ENCODE data around the gene DEPDC1.

DEPDC1 gene

DNA sequence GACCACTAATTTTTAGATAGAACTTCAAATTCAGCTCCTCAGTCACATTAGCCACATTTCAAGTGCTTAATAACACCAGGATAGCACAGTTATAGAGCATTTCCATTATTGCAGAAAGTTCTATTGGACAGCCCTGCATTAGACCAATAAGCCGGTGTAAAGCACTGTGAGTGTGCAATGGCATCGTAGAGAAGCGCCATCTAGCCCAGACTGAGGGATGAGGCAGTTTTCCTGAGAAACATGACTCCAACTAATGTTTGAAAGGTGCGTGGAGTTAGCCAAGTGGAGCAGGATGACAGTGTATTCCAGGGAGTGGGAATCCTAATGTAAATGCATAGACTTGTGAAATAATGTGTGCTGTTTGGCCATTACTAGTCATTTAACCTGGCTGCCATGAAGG, 54.9 kb downstream of the DEPDC1 start:
- TF ChIP-seq, protein P1, sequence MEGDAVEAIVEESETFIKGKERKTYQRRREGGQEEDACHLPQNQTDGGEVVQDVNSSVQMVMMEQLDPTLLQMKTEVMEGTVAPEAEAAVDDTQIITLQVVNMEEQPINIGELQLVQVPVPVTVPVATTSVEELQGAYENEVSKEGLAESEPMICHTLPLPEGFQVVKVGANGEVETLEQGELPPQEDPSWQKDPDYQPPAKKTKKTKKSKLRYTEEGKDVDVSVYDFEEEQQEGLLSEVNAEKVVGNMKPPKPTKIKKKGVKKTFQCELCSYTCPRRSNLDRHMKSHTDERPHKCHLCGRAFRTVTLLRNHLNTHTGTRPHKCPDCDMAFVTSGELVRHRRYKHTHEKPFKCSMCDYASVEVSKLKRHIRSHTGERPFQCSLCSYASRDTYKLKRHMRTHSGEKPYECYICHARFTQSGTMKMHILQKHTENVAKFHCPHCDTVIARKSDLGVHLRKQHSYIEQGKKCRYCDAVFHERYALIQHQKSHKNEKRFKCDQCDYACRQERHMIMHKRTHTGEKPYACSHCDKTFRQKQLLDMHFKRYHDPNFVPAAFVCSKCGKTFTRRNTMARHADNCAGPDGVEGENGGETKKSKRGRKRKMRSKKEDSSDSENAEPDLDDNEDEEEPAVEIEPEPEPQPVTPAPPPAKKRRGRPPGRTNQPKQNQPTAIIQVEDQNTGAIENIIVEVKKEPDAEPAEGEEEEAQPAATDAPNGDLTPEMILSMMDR (IDR thresholded peaks at IDR 0.05; ENCODE audit: insufficient read depth, missing control alignments), result no peak
- DNase-seq (ENCODE audit: insufficient read length, low spot score), result no peak
- no peak for FAIRE-seq

DNA sequence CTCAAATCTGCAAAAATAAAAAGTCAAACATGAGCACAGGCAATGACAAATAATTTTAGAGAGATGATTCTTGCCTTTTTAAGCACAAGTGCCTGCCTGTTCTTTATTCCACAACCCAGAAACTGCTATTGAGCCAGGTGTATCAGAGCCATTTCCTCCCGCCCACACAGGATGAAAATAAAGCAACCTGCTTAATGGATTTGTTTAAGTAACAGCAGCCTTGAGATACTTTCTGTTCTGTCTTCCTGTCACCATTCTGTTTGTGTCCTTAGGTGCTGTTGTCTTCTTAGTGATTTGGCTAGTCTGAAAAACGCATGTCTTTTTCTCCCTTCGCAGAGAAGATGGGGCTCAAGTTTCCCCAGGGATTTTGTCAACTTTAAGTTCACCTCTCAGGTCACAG, 58.6 kb downstream of the DEPDC1 start:
- TF ChIP-seq, protein P1 (IDR thresholded peaks at IDR 0.05; ENCODE audit: insufficient read depth, missing control alignments), result no peak
- DNase-seq (ENCODE audit: insufficient read length, low spot score), result no peak
- FAIRE-seq, result no peak

DNA sequence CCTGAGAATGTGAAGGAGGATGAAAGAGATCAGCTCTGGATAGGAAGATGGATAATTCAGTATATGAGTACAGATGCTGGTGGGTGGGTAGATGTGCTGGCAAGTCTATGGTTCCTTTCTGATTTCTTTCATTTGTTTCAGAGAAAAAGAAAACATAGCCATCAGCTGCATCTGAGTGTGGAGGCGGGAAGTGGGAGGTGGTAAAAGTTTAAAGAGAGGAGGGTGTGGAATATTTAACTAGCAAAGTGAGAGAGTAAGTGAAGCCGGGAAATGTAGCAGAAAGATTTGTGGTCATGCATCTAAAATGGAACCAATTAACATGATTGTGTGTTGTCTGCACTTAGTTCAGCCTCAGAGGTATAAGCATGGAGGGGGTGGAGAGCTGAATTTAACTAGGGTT, 63.5 kb downstream of the DEPDC1 start:
- DNase-seq (ENCODE audit: insufficient read length, low spot score) (no peak), FAIRE-seq (no peak)
- TF ChIP-seq, protein P1 (IDR thresholded peaks at IDR 0.05; ENCODE audit: insufficient read depth, missing control alignments), result no peak

DNA sequence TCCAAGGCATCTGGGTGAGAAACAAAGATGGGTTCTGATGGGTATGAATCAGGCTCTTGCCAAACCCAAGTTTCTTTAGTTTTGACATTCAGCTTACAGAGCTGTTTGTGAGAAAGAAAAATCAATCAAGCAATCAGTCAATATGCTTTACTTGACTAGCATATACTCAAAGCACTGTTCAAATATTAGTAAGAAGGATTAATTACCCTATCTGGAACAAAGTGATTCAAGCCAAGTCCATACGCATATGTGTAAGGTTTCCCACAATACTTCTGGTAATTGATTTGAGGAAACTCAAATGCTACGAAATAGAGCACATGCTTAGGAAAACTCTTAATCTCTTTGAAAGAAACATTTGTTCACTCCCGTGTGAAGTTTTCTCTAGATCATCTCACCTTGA, 65.8 kb downstream of the DEPDC1 start:
- TF ChIP-seq, protein P1 (IDR thresholded peaks at IDR 0.05; ENCODE audit: insufficient read depth, missing control alignments), result no peak
- DNase-seq (ENCODE audit: insufficient read length, low spot score) (no peak), FAIRE-seq (no peak)

DNA sequence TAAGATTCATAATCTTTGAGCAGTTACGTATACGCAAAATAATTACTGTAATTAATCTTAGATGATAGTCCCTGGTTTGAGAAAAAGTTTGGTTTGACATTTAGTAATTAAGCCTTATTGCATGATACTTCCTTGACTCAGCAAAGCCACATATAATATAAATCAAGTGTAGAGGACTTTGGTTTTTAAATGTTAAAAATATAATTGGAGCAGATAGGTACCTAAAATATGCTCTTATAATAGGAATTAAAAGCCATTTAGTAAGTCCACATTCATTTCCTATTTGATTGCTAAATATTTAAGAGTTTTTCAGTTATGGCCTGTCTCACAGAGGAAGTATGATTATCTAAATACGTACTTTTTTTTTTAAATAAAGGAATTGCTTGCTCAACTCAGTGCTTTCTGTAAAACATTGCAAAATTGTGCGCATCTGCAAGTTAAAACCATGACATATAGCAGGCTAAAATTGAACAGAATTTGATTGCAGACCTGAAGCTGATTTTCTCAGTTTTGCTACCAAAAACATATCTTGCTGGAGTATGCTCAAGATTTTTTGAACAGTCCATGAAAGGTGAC, 67.6 kb downstream of the DEPDC1 start:
- no peak for FAIRE-seq
- no peak for DNase-seq (ENCODE audit: insufficient read length, low spot score)
- TF ChIP-seq, protein P1 (IDR thresholded peaks at IDR 0.05; ENCODE audit: insufficient read depth, missing control alignments), result no peak

DNA sequence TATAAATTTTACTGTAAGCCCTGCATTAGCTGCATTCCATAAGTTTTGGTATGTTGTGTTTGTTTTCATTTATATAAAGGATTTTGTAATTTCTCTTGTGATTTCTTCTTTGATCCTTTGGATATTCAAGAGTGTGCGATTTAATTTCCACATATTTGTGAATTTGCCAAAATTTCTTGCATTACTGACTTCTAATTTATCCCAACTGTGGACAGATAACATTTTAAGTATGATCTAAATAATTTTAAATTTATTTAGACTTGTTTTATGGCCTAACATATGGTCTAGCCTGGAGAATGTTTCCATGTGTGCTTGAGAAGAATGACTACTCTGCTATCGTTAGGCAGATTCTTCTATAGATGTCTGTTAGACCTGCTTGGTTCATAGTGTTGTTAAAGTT, 70.3 kb downstream of the DEPDC1 start:
- TF ChIP-seq, protein P1 (IDR thresholded peaks at IDR 0.05; ENCODE audit: insufficient read depth, missing control alignments), result no peak
- FAIRE-seq, result no peak

More for the DNA sequence above, 70.3 kb downstream of the DEPDC1 start:
- DNase-seq (ENCODE audit: insufficient read length, low spot score), result no peak

All from D721Med (cell line).